RWPE2 (cell line): ENCODE results near the gene TEX51.

ENCODE experiments used
- ATAC-seq: fragments of 200-7000 bp; cut with Tn5 transposase; 3 replicates; pipeline ENCODE4 v1.9.1; 2021; ENCODE audit warnings: low read depth
- DNase-seq: peaks from one replicate; pipeline ENCODE4 v3.0.0-alpha.2; 2020; ENCODE audit warnings: low spot score
- H3K27ac ChIP-seq: fragments of 450-650 bp; 2 replicates; pipeline ENCODE4 v1.5.1; 2017; ENCODE audit warnings: mild to moderate bottlenecking; ENCODE audit not compliant: poor library complexity, severe bottlenecking
- H3K27me3 ChIP-seq: fragments of 250-450 bp; sonication (Bioruptor Pico); 2 replicates; pipeline ENCODE4 v1.5.1; 2021; ENCODE audit warnings: mild to moderate bottlenecking, moderate library complexity; ENCODE audit not compliant: insufficient read depth, poor library complexity, severe bottlenecking
- H3K36me3 ChIP-seq: fragments of 250-450 bp; sonication (Bioruptor Pico); 2 replicates; pipeline ENCODE4 v1.5.1; 2020; ENCODE audit warnings: low read depth, mild to moderate bottlenecking, moderate library complexity
- H3K4me1 ChIP-seq: fragments of 250-450 bp; sonication (Bioruptor Pico); 2 replicates; pipeline ENCODE4 v1.5.1; 2021; ENCODE audit warnings: mild to moderate bottlenecking, moderate library complexity; ENCODE audit not compliant: insufficient read depth, poor library complexity, severe bottlenecking
- H3K4me3 ChIP-seq: fragments of 250-450 bp; sonication (Bioruptor Pico); 2 replicates; pipeline ENCODE4 v1.5.1; 2021; ENCODE audit warnings: mild to moderate bottlenecking, moderate library complexity; ENCODE audit not compliant: severe bottlenecking
- H3K9me3 ChIP-seq: fragments of 250-450 bp; sonication (Bioruptor Pico); 2 replicates; pipeline ENCODE4 v1.5.1; 2021; ENCODE audit warnings: mild to moderate bottlenecking, moderate library complexity; ENCODE audit not compliant: severe bottlenecking
- CTCF ChIP-seq: fragments of 450-650 bp; IDR thresholded peaks from one replicate; pipeline ENCODE4 v1.5.1; 2017; ENCODE audit warnings: mild to moderate bottlenecking, moderate library complexity; ENCODE audit not compliant: poor library complexity, severe bottlenecking

TEX51 gene

GRCh38 chr2:126862730-126863129 is 36.0 kb upstream of the TEX51 start:
- no peaks in the 10 kb centered on the region for H3K36me3 ChIP-seq
- no peak overlapping the region for H3K4me3 ChIP-seq
- no peak for TF ChIP-seq CTCF
- H3K4me1 ChIP-seq: no peaks in the 10 kb centered on the region
- no peak for ATAC-seq
- DNase-seq: no peak
- H3K9me3 ChIP-seq: no peaks in the 10 kb centered on the region
- no peaks in the 10 kb centered on the region for H3K27me3 ChIP-seq
- H3K27ac ChIP-seq: no peak overlapping the region

- H3K27me3 ChIP-seq: no peaks in the 10 kb centered on the region
- ATAC-seq: no peak
- no peak overlapping the region for H3K27ac ChIP-seq
- no peak for TF ChIP-seq CTCF
- H3K4me3 ChIP-seq: no peak overlapping the region
- no peaks in the 10 kb centered on the region for H3K9me3 ChIP-seq
- no peaks in the 10 kb centered on the region for H3K36me3 ChIP-seq
- DNase-seq: no peak
- no peaks in the 10 kb centered on the region for H3K4me1 ChIP-seq
Measured at GRCh38 chr2:126863336-126864015, 35.2 kb upstream of the TEX51 start.

GRCh38 chr2:126864861-126865260 is 33.8 kb upstream of the TEX51 start:
- H3K36me3 ChIP-seq: no peaks in the 10 kb centered on the region
- DNase-seq: no peak
- no peak for TF ChIP-seq CTCF
- no peaks in the 10 kb centered on the region for H3K4me1 ChIP-seq
- no peak for ATAC-seq
- H3K4me3 ChIP-seq: no peak overlapping the region
- no peaks in the 10 kb centered on the region for H3K27me3 ChIP-seq
- H3K9me3 ChIP-seq: no peaks in the 10 kb centered on the region
- H3K27ac ChIP-seq: no peak overlapping the region

GRCh38 chr2:126866451-126866850 is 32.2 kb upstream of the TEX51 start:
- Histone ChIP-seq H3K36me3 (no peaks in the 10 kb centered on the region), H3K9me3 (no peaks in the 10 kb centered on the region), H3K4me3 (no peak overlapping the region), H3K27me3 (no peaks in the 10 kb centered on the region), H3K4me1 (no peaks in the 10 kb centered on the region), H3K27ac (no peak overlapping the region)
- no peak for TF ChIP-seq CTCF
- ATAC-seq: no peak
- DNase-seq: no peak

GRCh38 chr2:126874961-126875360 is 23.7 kb upstream of the TEX51 start:
- Histone ChIP-seq H3K9me3 (no peaks in the 10 kb centered on the region), H3K27ac (no peak overlapping the region), H3K4me3 (no peak overlapping the region), H3K27me3 (no peaks in the 10 kb centered on the region), H3K4me1 (no peaks in the 10 kb centered on the region), H3K36me3 (no peaks in the 10 kb centered on the region)
- ATAC-seq (no peak), DNase-seq (no peak)
- no peak for TF ChIP-seq CTCF
